ENCODE results near the gene ILKAP.

GRCh38 chr2:238123218-238123971 is 80.1 kb downstream of the ILKAP start:
- TF ChIP-seq POLR2A (IDR thresholded peaks at IDR 0.05; ENCODE audit: low read length): no peak
- no peak for TF ChIP-seq GATA1 (IDR thresholded peaks at IDR 0.05; ENCODE audit: low read depth, low read length)
